Measurements from ENCODE around the gene PIP5K1B.

DNA sequence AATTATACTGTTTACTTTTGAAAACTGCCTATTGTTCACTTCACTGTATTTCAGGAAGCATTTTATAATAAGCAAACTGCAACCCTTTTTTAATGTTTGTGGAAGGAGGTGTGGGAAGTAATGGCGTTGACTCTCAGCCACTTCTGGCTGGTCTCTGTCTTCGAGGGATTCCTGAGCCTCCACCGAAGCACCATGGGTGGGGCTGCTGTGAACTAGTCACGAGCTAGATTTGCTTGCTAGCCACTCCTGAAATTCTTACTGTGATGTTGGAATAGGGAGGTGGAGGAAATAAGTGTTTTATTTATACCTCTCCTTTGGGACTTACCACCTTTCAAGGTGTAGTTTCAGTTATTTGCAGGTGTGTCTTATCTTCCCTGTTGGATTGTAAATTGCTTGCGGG is 26.8 kb downstream of the PIP5K1B start:
- TF ChIP-seq, protein P1, sequence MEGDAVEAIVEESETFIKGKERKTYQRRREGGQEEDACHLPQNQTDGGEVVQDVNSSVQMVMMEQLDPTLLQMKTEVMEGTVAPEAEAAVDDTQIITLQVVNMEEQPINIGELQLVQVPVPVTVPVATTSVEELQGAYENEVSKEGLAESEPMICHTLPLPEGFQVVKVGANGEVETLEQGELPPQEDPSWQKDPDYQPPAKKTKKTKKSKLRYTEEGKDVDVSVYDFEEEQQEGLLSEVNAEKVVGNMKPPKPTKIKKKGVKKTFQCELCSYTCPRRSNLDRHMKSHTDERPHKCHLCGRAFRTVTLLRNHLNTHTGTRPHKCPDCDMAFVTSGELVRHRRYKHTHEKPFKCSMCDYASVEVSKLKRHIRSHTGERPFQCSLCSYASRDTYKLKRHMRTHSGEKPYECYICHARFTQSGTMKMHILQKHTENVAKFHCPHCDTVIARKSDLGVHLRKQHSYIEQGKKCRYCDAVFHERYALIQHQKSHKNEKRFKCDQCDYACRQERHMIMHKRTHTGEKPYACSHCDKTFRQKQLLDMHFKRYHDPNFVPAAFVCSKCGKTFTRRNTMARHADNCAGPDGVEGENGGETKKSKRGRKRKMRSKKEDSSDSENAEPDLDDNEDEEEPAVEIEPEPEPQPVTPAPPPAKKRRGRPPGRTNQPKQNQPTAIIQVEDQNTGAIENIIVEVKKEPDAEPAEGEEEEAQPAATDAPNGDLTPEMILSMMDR (conservative IDR thresholded peaks at IDR 0.05; ENCODE audit: low read length) = no peak
- TF ChIP-seq EZH2phosphoT487 (IDR thresholded peaks at IDR 0.05; ENCODE audit: borderline replicate concordance, low read depth, low read length) = no peak

Data from OCI-LY7 (cell line).